Skeletal muscle cell (primary cell): ENCODE measurements around the gene CNTN2.
A peak's percentile ranks its signal among the peaks of the same experiment; 100 is the strongest.

Experiments used
- DNase-seq: peaks from one replicate; pipeline ENCODE4 v3.0.0-alpha.2; 2010; ENCODE audit warnings: low read depth
- H3K4me3 ChIP-seq: 2 replicates; pipeline ENCODE4 v1.5.1; 2011; ENCODE audit warnings: low read depth, mild to moderate bottlenecking, control low read depth, low read length, moderate library complexity

CNTN2 gene

DNA sequence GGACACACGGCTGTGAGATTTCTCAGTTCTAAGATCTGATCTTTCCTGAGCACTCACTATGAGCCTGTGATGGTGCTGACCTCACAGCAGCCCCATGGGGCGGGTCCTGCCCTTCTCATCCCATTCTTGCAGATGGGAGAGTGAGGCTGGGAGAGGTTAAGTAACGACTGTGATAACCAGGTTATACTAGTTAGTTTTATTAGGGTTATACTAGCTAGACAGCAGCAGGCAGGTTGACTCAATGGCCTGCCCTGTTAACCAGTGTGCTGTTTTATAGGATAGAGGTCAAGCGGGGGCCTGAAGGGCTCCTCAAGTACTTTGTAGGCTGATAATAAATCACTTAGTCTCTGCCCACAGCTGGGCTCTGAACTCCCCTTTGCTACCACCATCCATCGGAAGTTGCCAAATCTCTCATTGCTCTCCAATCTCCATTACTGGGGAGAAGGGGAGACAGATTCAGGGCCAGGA, 4.8 kb downstream of the CNTN2 start:
- no peak overlapping the region for H3K4me3 ChIP-seq
- no peak for DNase-seq

GRCh38 chr1:205048382-205048781, 5.4 kb downstream of the CNTN2 start:
- H3K4me3 ChIP-seq, result no peak overlapping the region
- no peak for DNase-seq

DNA sequence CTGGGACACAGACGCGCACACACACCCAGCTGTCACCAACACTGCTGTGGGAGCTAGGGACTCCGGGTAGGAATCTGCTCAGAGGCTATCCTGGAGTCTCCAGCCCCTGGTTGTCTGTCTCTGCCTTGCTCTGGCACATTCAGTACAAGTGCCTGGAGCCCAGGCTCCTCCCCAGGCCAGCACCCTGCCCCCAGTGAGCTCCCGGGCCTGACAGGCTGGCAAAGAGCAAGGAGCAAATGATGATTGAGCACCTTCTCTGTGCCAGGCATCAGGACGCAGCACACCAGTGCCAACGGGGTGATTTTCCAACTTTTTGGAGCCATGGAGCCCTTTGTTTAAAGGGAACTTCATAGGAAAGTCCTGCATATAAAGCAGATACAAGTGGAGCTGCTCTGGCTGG, 6.5 kb downstream of the CNTN2 start:
- no peak for DNase-seq
- H3K4me3 ChIP-seq, result no peak overlapping the region

DNA sequence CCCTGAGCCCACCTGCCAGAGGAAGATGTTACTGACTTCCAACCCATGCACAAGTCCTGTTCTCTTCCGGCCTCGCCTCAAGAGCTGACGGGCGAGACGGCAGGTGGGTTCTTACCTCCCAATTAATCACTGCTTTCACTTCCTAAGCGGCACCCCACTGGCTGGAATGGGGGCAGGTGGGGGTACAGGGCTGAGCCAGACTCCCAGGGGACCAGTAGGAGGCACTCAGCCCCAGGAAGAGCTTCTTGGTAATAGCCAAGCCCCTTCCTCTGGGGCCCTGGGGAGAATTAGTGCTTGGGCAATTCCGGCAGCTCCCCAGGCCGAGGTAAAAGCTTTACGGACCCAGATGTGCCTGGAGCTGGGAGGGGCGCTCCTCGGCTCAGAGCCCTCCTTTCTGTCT, 9.7 kb downstream of the CNTN2 start:
- DNase-seq, result no peak
- no peak overlapping the region for H3K4me3 ChIP-seq

DNA sequence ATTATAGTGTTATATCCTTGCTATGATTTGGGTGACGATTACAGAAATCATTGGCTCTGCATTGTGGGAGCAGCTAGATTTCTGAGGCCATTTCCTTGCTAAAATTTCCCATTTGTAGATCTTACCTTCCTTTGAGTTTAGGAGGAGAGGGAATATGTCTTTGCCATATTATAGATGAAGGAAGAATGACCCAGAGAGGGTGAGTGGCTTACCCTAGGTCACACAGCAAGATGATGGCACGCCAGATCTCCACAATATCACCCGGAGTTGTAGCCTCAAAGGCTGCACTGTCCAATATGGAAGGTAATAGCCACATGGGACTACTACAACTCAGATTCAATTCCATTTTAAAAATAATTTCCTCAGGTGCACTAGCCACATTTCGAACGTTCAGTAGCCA, 10.3 kb downstream of the CNTN2 start:
- no peak overlapping the region for H3K4me3 ChIP-seq
- DNase-seq, result no peak

GRCh38 chr1:205054013-205054412, 11.0 kb downstream of the CNTN2 start:
- DNase-seq, result no peak
- no peak overlapping the region for H3K4me3 ChIP-seq

DNA sequence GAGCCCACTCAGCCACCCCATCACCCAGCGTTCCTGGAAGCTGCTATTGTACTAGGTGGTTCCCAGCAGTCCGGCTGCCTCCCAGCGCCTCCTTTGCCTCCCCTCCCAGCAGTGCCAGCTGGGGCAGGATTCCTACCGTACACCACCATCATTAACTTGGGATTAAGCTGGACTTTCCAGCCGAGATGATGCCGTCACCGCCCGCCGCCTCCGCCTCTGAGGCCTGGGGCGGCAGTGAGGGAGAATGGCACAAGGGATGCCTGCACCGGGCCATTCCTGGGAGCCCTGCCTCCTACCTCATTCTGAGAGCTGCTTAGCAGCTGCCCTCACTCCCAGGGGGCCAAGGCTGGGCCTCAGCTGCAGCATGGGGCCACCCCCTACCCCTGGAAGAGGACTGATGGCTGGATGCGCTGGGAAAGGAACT, 13.2 kb downstream of the CNTN2 start:
- no peak overlapping the region for H3K4me3 ChIP-seq
- no peak for DNase-seq

DNA sequence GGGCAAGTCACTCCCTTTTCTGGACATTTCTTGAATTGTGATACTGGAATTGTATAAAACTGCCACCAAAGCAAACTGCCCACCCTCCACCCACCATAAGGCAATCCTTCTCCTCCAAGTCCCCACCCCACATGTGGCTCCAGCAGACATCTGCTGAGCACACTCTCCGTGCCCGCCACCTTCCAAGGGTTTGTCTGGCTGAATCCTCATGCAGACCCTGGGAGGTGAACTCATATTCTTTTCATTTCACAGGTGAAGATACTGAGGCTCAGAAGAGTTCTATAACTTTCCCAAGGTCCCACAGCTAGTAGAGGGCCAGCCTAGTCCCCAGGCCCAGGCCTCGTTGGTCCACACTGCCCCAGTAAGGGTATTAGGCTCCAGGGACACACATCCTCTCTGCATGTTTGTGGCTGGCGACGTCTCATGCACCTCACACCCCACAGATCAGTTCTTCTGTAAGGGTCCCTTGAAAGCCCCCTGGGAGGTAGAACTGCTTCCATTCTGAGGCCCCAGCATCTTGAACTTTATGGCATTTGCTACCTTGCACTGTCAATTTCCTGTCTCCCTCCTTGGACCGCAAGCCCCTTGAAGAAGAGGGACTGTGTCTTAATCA, 14.1 kb downstream of the CNTN2 start:
- DNase-seq, result no peak
- H3K4me3 ChIP-seq, result no peak overlapping the region

DNA sequence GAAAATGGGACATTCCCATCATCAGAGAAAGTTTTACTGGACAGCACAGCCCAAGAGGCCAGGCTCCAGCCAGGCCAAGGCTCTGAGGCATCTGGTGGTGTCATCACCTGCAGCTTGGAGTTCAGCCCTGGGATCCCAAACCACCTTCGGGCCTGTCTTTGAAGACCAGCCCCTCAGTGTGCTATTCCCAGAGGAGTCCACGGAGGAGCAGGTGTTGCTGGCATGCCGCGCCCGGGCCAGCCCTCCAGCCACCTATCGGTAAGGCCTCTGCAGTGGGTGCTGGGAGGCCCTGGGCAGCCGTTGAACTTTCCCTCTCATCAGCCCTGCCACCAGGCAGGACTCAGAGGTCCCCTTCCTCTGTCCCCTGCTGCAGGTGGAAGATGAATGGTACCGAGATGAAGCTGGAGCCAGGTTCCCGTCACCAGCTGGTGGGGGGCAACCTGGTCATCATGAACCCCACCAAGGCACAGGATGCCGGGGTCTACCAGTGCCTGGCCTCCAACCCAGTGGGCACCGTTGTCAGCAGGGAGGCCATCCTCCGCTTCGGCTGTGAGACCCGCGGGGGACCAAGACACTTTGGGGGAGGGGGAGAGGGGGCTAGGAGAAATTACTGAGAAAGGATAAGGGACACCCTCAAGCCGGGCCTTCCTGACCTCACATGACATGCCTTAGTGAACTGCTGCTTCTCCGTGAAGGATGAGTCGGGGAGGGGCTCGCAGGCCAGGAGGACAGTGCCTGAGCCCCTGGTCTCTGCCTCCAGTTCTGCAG, 15.0 kb downstream of the CNTN2 start:
- DNase-seq, result no peak
- H3K4me3 ChIP-seq, result no peak overlapping the region

GRCh38 chr1:205058853-205059252, 15.8 kb downstream of the CNTN2 start:
- no peak for DNase-seq
- no peak overlapping the region for H3K4me3 ChIP-seq

GRCh38 chr1:205059660-205060059, 16.6 kb downstream of the CNTN2 start:
- DNase-seq, result no peak
- H3K4me3 ChIP-seq, result no peak overlapping the region

- no peak for DNase-seq
- no peak overlapping the region for H3K4me3 ChIP-seq
Observed at GRCh38 chr1:205060746-205061145, 17.7 kb downstream of the CNTN2 start.

GRCh38 chr1:205061227-205061626, 18.2 kb downstream of the CNTN2 start:
- H3K4me3 ChIP-seq, result no peak overlapping the region
- no peak for DNase-seq

DNA sequence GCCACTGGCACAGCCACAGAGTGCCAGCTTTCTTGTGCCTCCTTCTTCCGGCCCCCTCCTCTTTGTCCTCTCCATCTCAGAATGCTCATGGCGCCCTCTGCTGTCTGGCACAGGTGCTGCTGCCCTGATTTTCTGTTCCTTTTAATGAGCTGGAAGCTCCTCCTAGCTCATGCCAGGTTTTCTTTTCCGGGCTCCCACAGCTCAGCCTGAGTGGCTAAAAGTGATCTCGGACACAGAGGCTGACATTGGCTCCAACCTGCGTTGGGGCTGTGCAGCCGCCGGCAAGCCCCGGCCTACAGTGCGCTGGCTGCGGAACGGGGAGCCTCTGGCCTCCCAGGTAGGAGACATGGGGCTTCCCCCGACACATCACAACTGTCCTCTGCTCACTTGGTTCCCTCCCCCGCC, 18.7 kb downstream of the CNTN2 start:
- peak; percentile 8 for DNase-seq

GRCh38 chr1:205062319-205062718, 19.3 kb downstream of the CNTN2 start:
- DNase-seq, result no peak
- H3K4me3 ChIP-seq, result no peak overlapping the region

More for the DNA sequence above, 18.7 kb downstream of the CNTN2 start:
- H3K4me3 ChIP-seq, result no peak overlapping the region

DNA sequence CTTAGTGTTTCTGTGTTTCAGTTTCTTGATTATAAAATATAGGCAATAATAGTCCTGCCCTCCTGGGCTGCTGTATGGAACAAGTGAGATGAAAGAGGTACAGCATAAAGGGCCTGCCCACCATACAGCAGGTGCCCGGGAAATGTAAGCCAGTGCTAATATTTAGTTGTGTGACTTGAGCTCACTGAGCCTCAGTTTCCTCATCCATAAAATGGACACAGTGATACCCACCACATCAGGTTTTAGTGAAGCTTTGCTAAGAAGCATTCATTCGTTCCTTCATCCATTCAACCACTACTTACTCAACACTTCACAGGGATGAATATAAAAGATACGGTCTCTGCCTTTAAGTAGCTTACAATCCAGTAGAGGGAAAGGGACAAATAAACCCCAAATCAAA, 19.9 kb downstream of the CNTN2 start:
- no peak overlapping the region for H3K4me3 ChIP-seq
- no peak for DNase-seq

- DNase-seq, result no peak
- H3K4me3 ChIP-seq, result no peak overlapping the region
Observed at GRCh38 chr1:205064301-205064700, 21.3 kb downstream of the CNTN2 start.

GRCh38 chr1:205064741-205065316, 21.8 kb downstream of the CNTN2 start:
- DNase-seq, result no peak
- no peak overlapping the region for H3K4me3 ChIP-seq

DNA sequence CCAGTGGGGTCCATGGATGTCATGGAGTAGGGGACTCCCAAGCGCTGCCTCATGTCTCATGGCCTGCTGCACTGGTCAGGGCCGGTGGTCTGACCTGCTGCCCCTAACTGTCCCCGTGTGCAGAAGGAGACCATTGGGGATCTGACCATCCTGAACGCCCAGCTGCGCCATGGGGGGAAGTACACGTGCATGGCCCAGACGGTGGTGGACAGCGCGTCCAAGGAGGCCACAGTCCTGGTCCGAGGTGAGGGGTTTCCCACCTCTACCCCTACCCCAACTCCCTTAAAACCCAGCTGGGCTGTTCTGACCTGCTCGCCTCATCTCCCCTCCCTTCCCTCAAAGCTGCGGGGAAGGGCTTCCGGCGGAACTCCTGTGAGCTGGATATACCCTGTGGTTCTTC, 22.7 kb downstream of the CNTN2 start:
- DNase-seq, result no peak
- H3K4me3 ChIP-seq, result no peak overlapping the region

DNA sequence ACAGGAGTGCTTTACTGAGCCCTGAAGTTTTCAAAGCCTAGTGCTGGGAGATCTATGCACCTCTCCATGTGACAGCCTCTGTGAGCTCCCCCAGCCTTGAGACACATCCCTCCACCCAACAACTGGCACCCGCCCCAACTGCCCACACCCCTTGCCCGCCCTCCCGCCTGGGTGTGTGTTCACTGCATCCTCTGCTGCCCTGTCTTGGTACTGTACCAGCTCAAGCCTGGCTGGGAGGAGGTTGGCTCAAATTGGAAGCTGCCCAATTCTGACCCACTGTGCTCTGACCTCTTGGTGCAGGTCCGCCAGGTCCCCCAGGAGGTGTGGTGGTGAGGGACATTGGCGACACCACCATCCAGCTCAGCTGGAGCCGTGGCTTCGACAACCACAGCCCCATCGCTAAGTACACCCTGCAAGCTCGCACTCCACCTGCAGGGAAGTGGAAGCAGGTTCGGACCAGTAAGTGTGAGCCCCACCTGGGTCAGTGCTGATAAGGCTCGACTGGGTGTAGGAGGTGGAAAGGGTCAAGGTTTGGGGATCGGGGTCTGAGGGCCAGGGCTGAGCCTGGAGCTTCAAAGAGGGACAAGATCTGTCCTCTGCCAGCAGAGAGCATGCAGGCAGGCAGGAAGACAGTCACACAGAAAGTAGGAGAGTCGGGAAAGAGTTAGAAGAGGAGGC, 23.3 kb downstream of the CNTN2 start:
- DNase-seq, result no peak
- no peak overlapping the region for H3K4me3 ChIP-seq
